Ammon's horn (tissue), 1 donor: ENCODE data around the gene KDM1A.

ENCODE experiments used
- DNase-seq: peaks from one replicate; pipeline ENCODE4 v3.0.0-alpha.2; 2016; ENCODE audit warnings: low spot score

Gene KDM1A

GRCh38 chr1:23110391-23110790 is 91.1 kb downstream of the KDM1A start:
- DNase-seq, result no peak

- DNase-seq, result no peak
Observed at GRCh38 chr1:23111600-23112535, 92.6 kb downstream of the KDM1A start.

GRCh38 chr1:23114424-23115079 is 95.3 kb downstream of the KDM1A start:
- DNase-seq, result peak; percentile 17

- no peak for DNase-seq
Observed at GRCh38 chr1:23116216-23116836, 97.1 kb downstream of the KDM1A start.

GRCh38 chr1:23116921-23117699 is 97.8 kb downstream of the KDM1A start:
- DNase-seq, result no peak

- no peak for DNase-seq
Observed at GRCh38 chr1:23118407-23118806, 99.1 kb downstream of the KDM1A start.

- no peak for DNase-seq
Observed at GRCh38 chr1:23118957-23119792, 99.9 kb downstream of the KDM1A start.

GRCh38 chr1:23120383-23120782 is 101.1 kb downstream of the KDM1A start:
- no peak for DNase-seq

- peak; percentile 18 for DNase-seq
Observed at GRCh38 chr1:23122023-23122748, 102.9 kb downstream of the KDM1A start.

GRCh38 chr1:23122796-23123195 is 103.5 kb downstream of the KDM1A start:
- no peak for DNase-seq

GRCh38 chr1:23123528-23123927 is 104.3 kb downstream of the KDM1A start:
- DNase-seq, result no peak

- no peak for DNase-seq
Observed at GRCh38 chr1:23124259-23125026, 105.2 kb downstream of the KDM1A start.

GRCh38 chr1:23125489-23125888 is 106.2 kb downstream of the KDM1A start:
- DNase-seq, result no peak

- DNase-seq, result no peak
Observed at GRCh38 chr1:23126200-23126599, 106.9 kb downstream of the KDM1A start.

- DNase-seq, result no peak
Observed at GRCh38 chr1:23126801-23127200, 107.5 kb downstream of the KDM1A start.

- DNase-seq, result no peak
Observed at GRCh38 chr1:23129846-23130245, 110.6 kb downstream of the KDM1A start.

- DNase-seq, result no peak
Observed at GRCh38 chr1:23132033-23132432, 112.8 kb downstream of the KDM1A start.
